Keratinocyte (primary cell): Measurements from ENCODE around the gene FRMPD4. TPM values are rescaled to one million over a fixed set of nuclear protein-coding genes. Genes with fewer than 3 reads are reported as not detected.

ENCODE experiments used
- DNase-seq: peaks from one replicate; pipeline ENCODE4 v3.0.0-alpha.2; 2011; ENCODE audit warnings: low read depth, missing footprints, low spot score
- FAIRE-seq: peaks from 2 replicates; lab custom pipeline; 2011; peaks lifted over from hg19 to GRCh38; lab: Jason Lieb, UNC
- H2AFZ ChIP-seq: 2 replicates; pipeline ENCODE4 v1.6.0; 2012; ENCODE audit warnings: low read length, control low read depth, inconsistent platforms; ENCODE audit not compliant: control insufficient read depth
- H3K27ac ChIP-seq: 2 replicates; pipeline ENCODE4 v1.5.1; 2011; ENCODE audit warnings: low read length; ENCODE audit not compliant: control insufficient read depth, insufficient read depth
- H3K27me3 ChIP-seq: 3 replicates; pipeline ENCODE4 v1.6.0; 2011; ENCODE audit warnings: low read length; ENCODE audit not compliant: control insufficient read depth, insufficient read depth; ENCODE audit errors: extremely low read depth
- H3K36me3 ChIP-seq, 2 experiments: 2 replicates in 1 of 2; 3 replicates in 1 of 2; pipeline ENCODE4 v1.5.1; 2011; ENCODE audit warnings: low read length in 2 of 2, mild to moderate bottlenecking in 1 of 2; ENCODE audit not compliant: control insufficient read depth in 2 of 2, insufficient read depth in 2 of 2; ENCODE audit errors: extremely low read depth in 1 of 2
- H3K4me1 ChIP-seq: 3 replicates; pipeline ENCODE4 v1.5.1; 2011; ENCODE audit warnings: low read length; ENCODE audit not compliant: control insufficient read depth, insufficient read depth; ENCODE audit errors: extremely low read depth
- H3K4me2 ChIP-seq: 3 replicates; pipeline ENCODE4 v1.6.0; 2011; ENCODE audit warnings: low read depth, low read length; ENCODE audit not compliant: control insufficient read depth, insufficient read depth; ENCODE audit errors: extremely low read depth
- H3K4me3 ChIP-seq, 3 experiments: fragments of 200-600 bp in 1 of 3; sonication (generic) in 1 of 3; 2 replicates in 2 of 3; 3 replicates in 1 of 3; pipeline ENCODE4 v1.5.1; 2011 to 2016; ENCODE audit warnings: low read length in 3 of 3, mild to moderate bottlenecking in 3 of 3, control low read depth in 2 of 3, inconsistent platforms in 1 of 3, low read depth in 1 of 3, mixed read lengths in 1 of 3, mixed run types in 1 of 3, moderate library complexity in 1 of 3; ENCODE audit not compliant: control insufficient read depth in 2 of 3, insufficient read depth in 2 of 3; ENCODE audit errors: extremely low read depth in 1 of 3
- H3K79me2 ChIP-seq: 2 replicates; pipeline ENCODE4 v1.6.0; 2012; ENCODE audit warnings: low read length; ENCODE audit not compliant: control insufficient read depth, insufficient read depth
- H3K9ac ChIP-seq: 3 replicates; pipeline ENCODE4 v1.6.0; 2011; ENCODE audit warnings: low read length; ENCODE audit not compliant: control insufficient read depth, insufficient read depth; ENCODE audit errors: extremely low read depth
- H3K9me1 ChIP-seq: 3 replicates; pipeline ENCODE4 v1.6.0; 2011; ENCODE audit warnings: low read length; ENCODE audit not compliant: control insufficient read depth, insufficient read depth; ENCODE audit errors: extremely low read depth
- H3K9me3 ChIP-seq: 2 replicates; pipeline ENCODE4 v1.5.1; 2012; ENCODE audit warnings: low read depth, low read length; ENCODE audit not compliant: control insufficient read depth
- H4K20me1 ChIP-seq: 3 replicates; pipeline ENCODE4 v1.6.0; 2011; ENCODE audit warnings: low read length; ENCODE audit not compliant: control insufficient read depth, insufficient read depth; ENCODE audit errors: extremely low read depth
- CTCF ChIP-seq, 3 experiments: IDR thresholded peaks in 1 of 3; conservative IDR thresholded peaks in 1 of 3; optimal IDR thresholded peaks in 1 of 3; 2 replicates in 2 of 3; 3 replicates in 1 of 3; pipeline versions ENCODE3 to v1.5.1; 2011; ENCODE audit warnings: low read length in 3 of 3, mild to moderate bottlenecking in 3 of 3, moderate library complexity in 2 of 3, control low read depth in 1 of 3, inconsistent platforms in 1 of 3; ENCODE audit not compliant: insufficient read depth in 2 of 3; ENCODE audit errors: extremely low read depth in 1 of 3
- EZH2 ChIP-seq: IDR thresholded peaks from one replicate; pipeline ENCODE4 v1.6.1; 2012; ENCODE audit warnings: inconsistent platforms, mild to moderate bottlenecking, low read length, moderate library complexity
- dilution Hi-C: fragments of 300-500 bp; cut with MboI; formaldehyde crosslinking; loops from one replicate; pipeline ENCODE4 v1.7.0; 2020; ENCODE audit warnings: low sequenced_read_pairs; ENCODE audit not compliant: extremely low pct_ligation_motif_present
- polyA plus RNA-seq, 5 experiments: library from polyadenylated mRNA; depleted of rRNA in 3 of 5; stranded (reverse) in 3 of 5; stranded (forward) in 1 of 5; unstranded in 1 of 5; fragments of >200 nt; gene quantifications; 1 replicate in 1 of 5; 2 replicates in 3 of 5; 3 replicates in 1 of 5; pipeline versions ENCODE4 v1.2.1 to v1.2.3, GENCODE V29; 2011 to 2012; ENCODE audit warnings: missing spikeins in 2 of 5, low read depth in 1 of 5, low replicate concordance in 1 of 5

FRMPD4 gene
- polyA plus RNA-seq, 1 donor (not counting 4 experiments of a cell fraction or from before 2014, with no cell fraction given), result 0.05 TPM

GRCh38 chrX:12241026-12241425, 102.8 kb downstream of the FRMPD4 start:
- Histone ChIP-seq H3K27me3 (no peaks in the 10 kb centered on the region), H3K9me3 (no peaks in the 10 kb centered on the region), H3K9ac (no peak overlapping the region), H3K79me2 (no peaks in the 10 kb centered on the region), H3K4me3 (no peak overlapping the region), H4K20me1 (no peaks in the 10 kb centered on the region), H3K27ac (no peak overlapping the region), H3K4me2 (no peak overlapping the region), H3K9me1 (no peaks in the 10 kb centered on the region), H3K4me1 (peaks cover 13% of the 10 kb centered on the region), H2AFZ (no peak overlapping the region), H3K36me3 (no peaks in the 10 kb centered on the region)
- no peak for FAIRE-seq
- dilution Hi-C loops, result no loop called here
- no peak for TF ChIP-seq CTCF (optimal IDR thresholded peaks at IDR 0.05 in 1 of 3, IDR thresholded peaks at IDR 0.05 in 1 of 3, conservative IDR thresholded peaks at IDR 0.05 in 1 of 3; ENCODE audit: extremely low read depth in 1 of 3, insufficient read depth in 2 of 3, low read length in 3 of 3)
- no peak for TF ChIP-seq EZH2
- DNase-seq, result no peak

DNA sequence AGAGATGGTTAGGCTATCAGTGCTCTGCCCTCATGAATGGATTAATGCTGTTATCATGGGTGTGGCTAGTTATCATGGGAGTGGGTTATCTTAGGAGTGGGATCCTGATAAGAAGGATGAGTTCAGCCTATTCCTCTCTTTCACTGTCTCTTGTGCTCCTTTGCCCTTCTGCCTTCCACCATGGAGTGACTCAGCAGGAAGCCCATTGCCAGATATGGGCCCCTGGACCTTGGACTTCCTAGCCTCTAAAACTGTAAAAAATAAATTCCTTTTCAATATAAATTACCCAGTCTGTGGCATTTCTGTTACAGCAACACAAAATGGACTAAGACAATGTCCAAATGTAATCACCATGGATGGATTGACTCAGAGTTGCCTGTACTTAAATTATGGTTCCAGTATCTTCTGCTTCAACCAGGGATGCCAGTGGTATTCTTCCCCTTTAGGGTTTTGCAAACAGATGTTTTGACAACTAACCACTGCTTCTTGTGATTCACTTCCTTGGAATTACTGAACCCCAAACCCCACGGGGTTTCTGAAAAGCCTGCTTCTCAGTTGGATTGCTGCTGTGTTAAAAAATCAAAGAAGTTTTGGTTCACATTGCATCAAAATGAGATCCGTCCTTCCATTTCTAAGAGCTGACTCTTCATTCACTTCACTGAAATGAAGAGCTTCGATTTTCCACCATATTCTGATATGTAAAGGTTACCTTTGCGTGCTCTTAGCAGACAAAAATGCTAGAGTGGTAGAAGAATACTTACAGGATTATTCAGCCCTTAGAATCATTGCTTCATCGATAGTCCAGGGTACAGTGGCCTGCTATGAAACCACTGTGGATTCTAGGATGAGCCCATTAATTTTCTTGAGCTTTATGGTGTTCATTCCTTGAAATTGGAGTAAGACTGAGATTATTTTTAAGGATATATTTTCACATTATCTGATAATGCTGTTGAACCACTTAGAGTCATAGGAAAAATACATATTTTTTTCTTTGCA, 107.7 kb downstream of the FRMPD4 start:
- no peak for TF ChIP-seq CTCF (optimal IDR thresholded peaks at IDR 0.05 in 1 of 3, IDR thresholded peaks at IDR 0.05 in 1 of 3, conservative IDR thresholded peaks at IDR 0.05 in 1 of 3; ENCODE audit: extremely low read depth in 1 of 3, insufficient read depth in 2 of 3, low read length in 3 of 3)
- TF ChIP-seq EZH2, result no peak
- H2AFZ ChIP-seq, result no peak overlapping the region
- FAIRE-seq, result no peak
- no peak overlapping the region for H3K9ac ChIP-seq
- peaks cover 9% of the 10 kb centered on the region for H3K4me1 ChIP-seq
- H3K79me2 ChIP-seq, result no peaks in the 10 kb centered on the region
- no peak overlapping the region for H3K4me2 ChIP-seq
- dilution Hi-C loops, result no loop called here
- no peaks in the 10 kb centered on the region for H3K9me1 ChIP-seq
- H3K9me3 ChIP-seq, result no peaks in the 10 kb centered on the region
- H4K20me1 ChIP-seq, result no peaks in the 10 kb centered on the region
- no peak overlapping the region for H3K27ac ChIP-seq
- no peak overlapping the region for H3K4me3 ChIP-seq
- no peak for DNase-seq
- no peaks in the 10 kb centered on the region for H3K27me3 ChIP-seq
- no peaks in the 10 kb centered on the region for H3K36me3 ChIP-seq
